Caco-2 (cell line): ENCODE data around the gene SMOC2. TPM values are rescaled to one million over a fixed set of nuclear protein-coding genes. Genes with fewer than 3 reads are reported as not detected.

Source experiments
- BruUV-seq: library from RNA; stranded (reverse); fragments of 400-500 nt; replicated peaks from 2 replicates; lab custom pipeline; 2021; lab: Mats Ljungman, UMichigan
- CTCF ChIA-PET: fragments of 300-600 bp; sonication (Branson Sonifier 250); formaldehyde crosslinking; loops from one replicate; lab custom pipeline; 2022; ENCODE audit warnings: antibody characterized with exemption; lab: Charles Lee
- POLR2A ChIA-PET: fragments of 300-600 bp; sonication (Branson Sonifier 250); formaldehyde crosslinking; loops from one replicate; lab custom pipeline; 2022; ENCODE audit warnings: antibody characterized with exemption; lab: Charles Lee
- DNase-seq, 2 experiments: peaks; one replicate each; pipeline versions ENCODE4 v3.0.0 to v3.0.0-alpha.2; 2020 to 2022
- H3K27me3 ChIP-seq: replicated peaks from 2 replicates; pipeline ENCODE4 v1.6.0; 2011; ENCODE audit warnings: low read length; ENCODE audit not compliant: control insufficient read depth, insufficient read depth
- H3K36me3 ChIP-seq: 2 replicates; pipeline ENCODE4 v1.5.1; 2011; ENCODE audit warnings: low read length; ENCODE audit not compliant: control insufficient read depth, insufficient read depth
- H3K4me1 ChIP-seq: fragments of 250-450 bp; sonication (Bioruptor Pico); 2 replicates; pipeline ENCODE4 v1.5.1; 2020; ENCODE audit warnings: mild to moderate bottlenecking
- H3K4me3 ChIP-seq: 2 replicates; pipeline ENCODE4 v1.5.1; 2011; ENCODE audit warnings: low read depth, mild to moderate bottlenecking, control low read depth, low read length
- H3K9me3 ChIP-seq: fragments of 250-450 bp; sonication (Bioruptor Pico); 2 replicates; pipeline ENCODE4 v1.5.1; 2020; ENCODE audit warnings: mild to moderate bottlenecking, moderate library complexity
- H3K27ac Mint-ChIP-seq: one replicate; pipeline ENCODE4 v1.8.0; 2022; ENCODE audit warnings: mixed read lengths; ENCODE audit not compliant: unreplicated experiment
- H3K27me3 Mint-ChIP-seq: one replicate; pipeline ENCODE4 v1.8.0; 2022; ENCODE audit warnings: mixed read lengths; ENCODE audit not compliant: insufficient read depth, unreplicated experiment
- H3K36me3 Mint-ChIP-seq: one replicate; pipeline ENCODE4 v1.8.0; 2022; ENCODE audit warnings: mild to moderate bottlenecking, mixed read lengths; ENCODE audit not compliant: insufficient read depth, unreplicated experiment
- H3K4me1 Mint-ChIP-seq: one replicate; pipeline ENCODE4 v1.8.0; 2022; ENCODE audit warnings: low read depth, mixed read lengths; ENCODE audit not compliant: unreplicated experiment
- H3K4me3 Mint-ChIP-seq: one replicate; pipeline ENCODE4 v1.8.0; 2022; ENCODE audit warnings: mild to moderate bottlenecking, moderate library complexity, mixed read lengths; ENCODE audit not compliant: unreplicated experiment
- H3K9me3 Mint-ChIP-seq: one replicate; pipeline ENCODE4 v1.8.0; 2022; ENCODE audit warnings: mixed read lengths; ENCODE audit not compliant: unreplicated experiment
- CTCF ChIP-seq, 2 experiments: fragments of 200-600 bp in 1 of 2; IDR thresholded peaks; 1 replicate in 1 of 2; 2 replicates in 1 of 2; pipeline versions ENCODE4 v1.5.1 to v1.8.0; 2011 to 2022; ENCODE audit warnings: antibody characterized with exemption in 1 of 2, control low read depth in 1 of 2, inconsistent platforms in 1 of 2, low read depth in 1 of 2, low read length in 1 of 2, mild to moderate bottlenecking in 1 of 2, moderate library complexity in 1 of 2; ENCODE audit not compliant: insufficient read depth in 1 of 2, severe bottlenecking in 1 of 2, unreplicated experiment in 1 of 2
- intact Hi-C: fragments of 100-400 bp; cut with micrococcal nuclease; formaldehyde crosslinking; loops from one replicate; pipeline ENCODE4 v1.10.0; 2022; ENCODE audit not compliant: unreplicated experiment
- total RNA-seq: library from RNA; stranded (reverse); gene quantifications from 2 replicates; pipeline ENCODE4 v1.2.3, GENCODE V29; 2022

The SMOC2 gene
- total RNA-seq, 1 experiment from 2014 or later = 2.8 TPM

- no TSS peak for BruUV-seq
- no peaks in the 10 kb centered on the region for H3K4me1 Mint-ChIP-seq
- no peak for TF ChIP-seq CTCF (IDR thresholded peaks at IDR 0.05; ENCODE audit: insufficient read depth in 1 of 2, low read depth in 1 of 2, low read length in 1 of 2, severe bottlenecking in 1 of 2, unreplicated experiment in 1 of 2)
- Histone ChIP-seq H3K9me3 (no peaks in the 10 kb centered on the region), H3K36me3 (no peaks in the 10 kb centered on the region), H3K4me3 (no peak overlapping the region), H3K4me1 (no peaks in the 10 kb centered on the region), H3K27me3 (no peaks in the 10 kb centered on the region)
- H3K27me3 Mint-ChIP-seq = peaks cover 4% of the 10 kb centered on the region
- intact Hi-C loops = no loop called here
- DNase-seq = no peak
- no peaks in the 10 kb centered on the region for H3K9me3 Mint-ChIP-seq
- ChIA-PET POLR2A (no interaction called here), CTCF (no interaction called here)
- no peak overlapping the region for H3K4me3 Mint-ChIP-seq
- no peak overlapping the region for H3K27ac Mint-ChIP-seq
- H3K36me3 Mint-ChIP-seq = no peaks in the 10 kb centered on the region
These were observed 27.1 kb upstream of the SMOC2 start for GRCh38 chr6:168413856-168414255.

- H3K4me3 Mint-ChIP-seq = no peak overlapping the region
- no peak for DNase-seq
- peaks cover 4% of the 10 kb centered on the region for H3K27me3 Mint-ChIP-seq
- no peaks in the 10 kb centered on the region for H3K36me3 Mint-ChIP-seq
- no peaks in the 10 kb centered on the region for H3K27me3 ChIP-seq
- BruUV-seq = no TSS peak
- ChIA-PET CTCF (no interaction called here), POLR2A (no interaction called here)
- no peaks in the 10 kb centered on the region for H3K4me1 ChIP-seq
- H3K9me3 Mint-ChIP-seq = no peaks in the 10 kb centered on the region
- intact Hi-C loops = no loop called here
- no peak for TF ChIP-seq CTCF (IDR thresholded peaks at IDR 0.05; ENCODE audit: insufficient read depth in 1 of 2, low read depth in 1 of 2, low read length in 1 of 2, severe bottlenecking in 1 of 2, unreplicated experiment in 1 of 2)
- no peaks in the 10 kb centered on the region for H3K4me1 Mint-ChIP-seq
- no peak overlapping the region for H3K27ac Mint-ChIP-seq
- no peak overlapping the region for H3K4me3 ChIP-seq
- no peaks in the 10 kb centered on the region for H3K9me3 ChIP-seq
- no peaks in the 10 kb centered on the region for H3K36me3 ChIP-seq
These were observed 26.5 kb upstream of the SMOC2 start for GRCh38 chr6:168414336-168415097.

- intact Hi-C loops = no loop called here
- H3K27me3 ChIP-seq = no peaks in the 10 kb centered on the region
- H3K4me1 ChIP-seq = no peaks in the 10 kb centered on the region
- Mint-ChIP-seq H3K4me3 (no peak overlapping the region), H3K27me3 (peaks cover 4% of the 10 kb centered on the region), H3K27ac (no peak overlapping the region), H3K9me3 (no peaks in the 10 kb centered on the region), H3K36me3 (no peaks in the 10 kb centered on the region), H3K4me1 (no peaks in the 10 kb centered on the region)
- ChIA-PET CTCF (no interaction called here), POLR2A (no interaction called here)
- no peaks in the 10 kb centered on the region for H3K36me3 ChIP-seq
- H3K4me3 ChIP-seq = no peak overlapping the region
- DNase-seq = no peak
- BruUV-seq = no TSS peak
- no peaks in the 10 kb centered on the region for H3K9me3 ChIP-seq
- TF ChIP-seq CTCF (IDR thresholded peaks at IDR 0.05; ENCODE audit: insufficient read depth in 1 of 2, low read depth in 1 of 2, low read length in 1 of 2, severe bottlenecking in 1 of 2, unreplicated experiment in 1 of 2) = no peak
These were observed 25.6 kb upstream of the SMOC2 start for GRCh38 chr6:168415098-168415992.
